Neuronal stem cell (in vitro differentiated cells): ENCODE measurements around the gene C1QTNF9.
"Not testable (repeated sequence)": the region's sequence is repeated elsewhere in the genome, so short reads cannot be mapped to it uniquely, and the experiment has no call there.

Source experiments
- DNase-seq: peaks from one replicate; pipeline ENCODE4 v3.0.0-alpha.2; 2013; ENCODE audit warnings: low spot score
- H2AFZ ChIP-seq: one replicate; pipeline ENCODE4 v1.6.1; 2013; ENCODE audit warnings: mild to moderate bottlenecking, low read length, inconsistent platforms
- H2AK5ac ChIP-seq: 2 replicates; pipeline ENCODE4 v1.6.1; 2013; ENCODE audit warnings: low read depth, mild to moderate bottlenecking, inconsistent platforms, low read length, moderate library complexity, mixed read lengths
- H2BK120ac ChIP-seq: 2 replicates; pipeline ENCODE4 v1.6.1; 2013; ENCODE audit warnings: low read depth, mild to moderate bottlenecking, inconsistent platforms, low read length, moderate library complexity, mixed read lengths
- H2BK12ac ChIP-seq: one replicate; pipeline ENCODE4 v1.6.1; 2013; ENCODE audit warnings: low read length, inconsistent platforms
- H2BK15ac ChIP-seq: 2 replicates; pipeline ENCODE4 v1.6.1; 2013; ENCODE audit warnings: mild to moderate bottlenecking, low read length, inconsistent platforms, mixed read lengths
- H2BK5ac ChIP-seq: one replicate; pipeline ENCODE4 v1.6.1; 2013; ENCODE audit warnings: inconsistent platforms, mild to moderate bottlenecking, low read length, moderate library complexity
- H3K14ac ChIP-seq: one replicate; pipeline ENCODE4 v1.6.1; 2013; ENCODE audit warnings: low read length, inconsistent platforms
- H3K18ac ChIP-seq: 2 replicates; pipeline ENCODE4 v1.6.1; 2013; ENCODE audit warnings: low read length, inconsistent platforms
- H3K23ac ChIP-seq: 2 replicates; pipeline ENCODE4 v1.6.1; 2013; ENCODE audit warnings: low read depth, mild to moderate bottlenecking, mixed read lengths, low read length, inconsistent platforms; ENCODE audit not compliant: poor library complexity
- H3K27ac ChIP-seq: replicated peaks from 3 replicates; pipeline ENCODE4 v1.5.1; 2013; ENCODE audit warnings: low read length, inconsistent platforms
- H3K27me3 ChIP-seq, 3 experiments: 2 replicates each; pipeline ENCODE4 v1.6.1; 2013; ENCODE audit warnings: low read length in 3 of 3, mild to moderate bottlenecking in 2 of 3, inconsistent platforms in 1 of 3, low read depth in 1 of 3, mixed read lengths in 1 of 3, moderate library complexity in 1 of 3; ENCODE audit not compliant: control insufficient read depth in 3 of 3, insufficient read depth in 3 of 3
- H3K36me3 ChIP-seq, 2 donors: replicated peaks in 1 of 2; 2 replicates each; pipeline ENCODE4 v1.6.1; 2013; ENCODE audit warnings: low read length in 2 of 2; ENCODE audit not compliant: control insufficient read depth in 2 of 2, insufficient read depth in 2 of 2
- H3K4ac ChIP-seq: 2 replicates; pipeline ENCODE4 v1.6.1; 2013; ENCODE audit warnings: inconsistent platforms, mild to moderate bottlenecking, low read length, moderate library complexity
- H3K4me1 ChIP-seq, 2 donors: 1 replicate in 1 of 2; 2 replicates in 1 of 2; pipeline ENCODE4 v1.6.1; 2013; ENCODE audit warnings: low read length in 2 of 2, low read depth in 1 of 2; ENCODE audit not compliant: control insufficient read depth in 2 of 2, insufficient read depth in 1 of 2
- H3K4me2 ChIP-seq: one replicate; pipeline ENCODE4 v1.6.1; 2013; ENCODE audit warnings: mild to moderate bottlenecking, low read length, inconsistent platforms; ENCODE audit not compliant: insufficient read depth, poor library complexity, severe bottlenecking
- H3K4me3 ChIP-seq, 2 donors: 2 replicates each; pipeline ENCODE4 v1.5.1; 2013; ENCODE audit warnings: low read length in 2 of 2, mild to moderate bottlenecking in 2 of 2, inconsistent platforms in 1 of 2, moderate library complexity in 1 of 2
- H3K79me1 ChIP-seq: one replicate; pipeline ENCODE4 v1.6.1; 2013; ENCODE audit warnings: low read depth, mild to moderate bottlenecking, inconsistent platforms, low read length, moderate library complexity
- H3K9ac ChIP-seq: one replicate; pipeline ENCODE4 v1.6.1; 2013; ENCODE audit warnings: mild to moderate bottlenecking, low read depth, low read length, inconsistent platforms; ENCODE audit not compliant: poor library complexity
- H3K9me3 ChIP-seq, 2 donors: replicated peaks in 1 of 2; 2 replicates each; pipeline versions ENCODE3 to v1.6.1; 2013; ENCODE audit warnings: low read length in 2 of 2, mild to moderate bottlenecking in 2 of 2, inconsistent platforms in 1 of 2, low read depth in 1 of 2, mixed read lengths in 1 of 2, moderate library complexity in 1 of 2; ENCODE audit not compliant: control insufficient read depth in 2 of 2, insufficient read depth in 1 of 2
- H4K8ac ChIP-seq: one replicate; pipeline ENCODE4 v1.6.1; 2013; ENCODE audit warnings: low read depth, mild to moderate bottlenecking, inconsistent platforms, low read length, moderate library complexity
- H4K91ac ChIP-seq: one replicate; pipeline ENCODE4 v1.6.1; 2013; ENCODE audit warnings: low read length, low read depth, mild to moderate bottlenecking, inconsistent platforms; ENCODE audit not compliant: poor library complexity
- WGBS, 2 donors: extraction: QIAGEN DNeasy Blood & Tissue Kit; methylation state at CpG; one replicate each; pipeline ENCODE4 v1.1.7; 2013; ENCODE audit warnings: missing lambda C conversion rate in 2 of 2, mixed read lengths in 1 of 2; ENCODE audit not compliant: insufficient read length in 2 of 2, insufficient replicate concordance in 1 of 2; ENCODE audit errors: extremely low coverage in 2 of 2; 5-methylcytosine and 5-hydroxymethylcytosine counted together

The C1QTNF9 gene

DNA sequence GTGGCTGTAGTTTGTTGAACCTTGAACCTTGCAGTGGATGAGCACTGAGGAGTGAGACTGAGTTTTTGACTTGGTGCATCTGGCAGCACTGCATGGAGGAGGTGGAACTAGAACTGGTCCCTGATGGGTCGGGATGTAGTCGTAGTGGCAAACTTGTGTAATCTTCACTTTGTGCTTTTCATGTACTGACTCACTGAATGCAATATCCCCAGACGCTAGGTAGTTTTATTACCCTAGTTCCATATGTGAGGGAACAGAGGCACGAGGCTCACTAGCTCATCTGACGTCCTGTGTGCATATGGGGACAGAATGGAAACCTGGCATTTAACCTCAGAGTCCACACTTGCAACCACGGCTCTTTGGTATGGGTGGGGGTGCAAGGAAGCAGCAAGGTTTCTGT, 10.3 kb downstream of the C1QTNF9 start:
- not testable (repeated sequence) for H3K14ac ChIP-seq, H2BK15ac ChIP-seq, H3K9ac ChIP-seq, H2BK5ac ChIP-seq, H3K79me1 ChIP-seq, H3K18ac ChIP-seq, H3K9me3 ChIP-seq, H3K36me3 ChIP-seq, H4K91ac ChIP-seq, H3K4me1 ChIP-seq, H3K4me3 ChIP-seq, H3K27ac ChIP-seq, H2AK5ac ChIP-seq, H3K23ac ChIP-seq, DNase-seq, H4K8ac ChIP-seq, H3K4me2 ChIP-seq, H2AFZ ChIP-seq, H2BK120ac ChIP-seq, H2BK12ac ChIP-seq, H3K27me3 ChIP-seq, H3K4ac ChIP-seq
- no CpG with 5 or more reads among the region's 6 CpGs for WGBS, 2 donors

DNA sequence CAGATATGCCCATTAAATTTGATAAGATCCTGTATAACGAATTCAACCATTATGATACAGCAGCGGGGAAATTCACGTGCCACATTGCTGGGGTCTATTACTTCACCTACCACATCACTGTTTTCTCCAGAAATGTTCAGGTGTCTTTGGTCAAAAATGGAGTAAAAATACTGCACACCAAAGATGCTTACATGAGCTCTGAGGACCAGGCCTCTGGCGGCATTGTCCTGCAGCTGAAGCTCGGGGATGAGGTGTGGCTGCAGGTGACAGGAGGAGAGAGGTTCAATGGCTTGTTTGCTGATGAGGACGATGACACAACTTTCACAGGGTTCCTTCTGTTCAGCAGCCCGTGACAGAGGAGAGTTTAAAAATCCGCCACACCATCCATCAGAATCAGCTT, 12.0 kb downstream of the C1QTNF9 start:
- H3K4me1 ChIP-seq, H3K4me3 ChIP-seq, H2AFZ ChIP-seq, H3K27ac ChIP-seq, H2BK5ac ChIP-seq, H2BK15ac ChIP-seq, H3K9me3 ChIP-seq, H3K27me3 ChIP-seq, H3K23ac ChIP-seq, H3K36me3 ChIP-seq, H4K91ac ChIP-seq, DNase-seq, H3K18ac ChIP-seq, H3K4ac ChIP-seq, H4K8ac ChIP-seq, H2AK5ac ChIP-seq, H2BK120ac ChIP-seq, H3K79me1 ChIP-seq, H3K14ac ChIP-seq, H3K9ac ChIP-seq, H3K4me2 ChIP-seq, H2BK12ac ChIP-seq: not testable (repeated sequence)
- no CpG with 5 or more reads among the region's 8 CpGs for WGBS, 2 donors

DNA sequence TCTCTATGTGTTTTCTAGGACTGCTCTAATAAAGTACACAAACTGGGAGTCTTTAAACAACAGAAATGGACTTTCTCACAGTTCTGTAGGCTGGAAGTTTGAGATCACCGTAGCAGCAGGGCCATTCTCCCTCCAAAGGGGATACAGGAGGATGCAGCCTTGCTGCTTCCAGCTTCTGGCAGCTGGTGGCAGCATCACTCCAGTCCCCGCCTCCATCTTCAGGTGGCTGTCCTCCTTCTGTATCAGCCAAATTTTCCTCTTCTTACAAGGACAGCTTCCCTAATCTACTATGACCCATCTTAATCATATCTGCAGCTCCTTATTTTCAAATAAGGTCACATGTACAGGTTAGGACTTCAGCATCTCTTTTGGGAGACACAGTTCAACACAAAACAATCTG, 13.1 kb downstream of the C1QTNF9 start:
- peak overlapping the region; percentile 38 for H2AFZ ChIP-seq
- not testable (repeated sequence) for H3K23ac ChIP-seq, H2BK5ac ChIP-seq, H3K4me1 ChIP-seq, H3K79me1 ChIP-seq, H3K27ac ChIP-seq, H2BK120ac ChIP-seq, H3K36me3 ChIP-seq, H3K9me3 ChIP-seq, H2BK15ac ChIP-seq, DNase-seq, H4K91ac ChIP-seq, H3K18ac ChIP-seq, H3K14ac ChIP-seq, H4K8ac ChIP-seq, H3K9ac ChIP-seq, H2BK12ac ChIP-seq, H2AK5ac ChIP-seq, H3K4me2 ChIP-seq, H3K27me3 ChIP-seq, H3K4me3 ChIP-seq, H3K4ac ChIP-seq
- no CpG with 5 or more reads among the region's 2 CpGs for WGBS, 2 donors

DNA sequence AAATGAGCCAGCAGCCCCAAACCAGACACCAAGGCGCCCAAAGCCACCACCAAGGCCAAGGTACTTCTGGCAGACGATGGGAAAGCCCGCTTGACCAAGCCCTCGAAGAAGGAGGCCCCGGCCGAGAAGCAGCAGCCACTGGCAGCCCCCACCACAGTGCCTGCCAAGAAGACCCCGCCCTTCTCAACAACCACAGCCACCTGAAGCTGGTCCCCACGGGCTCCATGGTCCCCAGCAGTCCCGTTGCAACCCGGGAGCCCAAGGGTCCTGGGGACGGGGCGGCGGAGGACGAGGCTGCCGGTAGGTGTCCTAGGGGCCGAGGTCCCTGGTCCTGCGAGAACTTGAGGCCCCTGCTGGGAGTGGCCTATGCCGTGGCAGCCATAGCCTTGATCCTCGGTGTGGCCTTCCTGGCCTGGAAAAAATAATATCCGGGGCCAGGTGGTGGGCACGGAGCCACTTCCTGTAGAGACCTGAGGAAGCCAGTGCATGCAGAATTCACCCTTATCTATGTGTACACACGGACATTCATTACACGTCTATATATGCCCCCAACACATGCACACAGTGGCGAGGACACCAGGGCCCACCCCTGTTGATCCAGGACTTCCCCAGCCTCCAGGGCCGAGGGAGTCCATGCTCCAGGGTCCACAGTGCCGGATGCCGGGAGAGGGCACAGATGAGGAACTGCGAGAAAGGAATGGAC, 13.8 kb downstream of the C1QTNF9 start:
- H3K14ac ChIP-seq, result peak overlapping the region; percentile 21
- H3K27ac ChIP-seq, result no peak overlapping the region
- peak overlapping the region; percentile 57 for H3K18ac ChIP-seq
- H3K4me1 ChIP-seq, result no peaks in the 10 kb centered on the region
- H3K27me3 ChIP-seq, result no peaks in the 10 kb centered on the region
- H3K4ac ChIP-seq, result no peak overlapping the region
- H3K36me3 ChIP-seq, result no peaks in the 10 kb centered on the region
- no peak overlapping the region for H3K4me3 ChIP-seq
- no peak overlapping the region for H3K9ac ChIP-seq
- H2BK5ac ChIP-seq, result peak overlapping the region; percentile 0
- peak overlapping the region; percentile 74 for H2AK5ac ChIP-seq
- H3K9me3 ChIP-seq, result no peaks in the 10 kb centered on the region
- H2BK120ac ChIP-seq, result no peak overlapping the region
- peak overlapping the region; percentile 23 for H4K8ac ChIP-seq
- H3K23ac ChIP-seq, result peak overlapping the region; percentile 43
- DNase-seq, result no peak
- H2BK12ac ChIP-seq, result no peak overlapping the region
- no CpG with 5 or more reads among the region's 28 CpGs for WGBS, 2 donors
- no peak overlapping the region for H4K91ac ChIP-seq
- no peak overlapping the region for H2AFZ ChIP-seq
- H2BK15ac ChIP-seq, result no peak overlapping the region
- no peaks in the 10 kb centered on the region for H3K79me1 ChIP-seq
- no peak overlapping the region for H3K4me2 ChIP-seq
